Smooth muscle cell (in vitro differentiated cells): ENCODE results near the gene DYNC1LI1. TPM values are rescaled to one million over a fixed set of nuclear protein-coding genes. Genes with fewer than 3 reads are reported as not detected.

Experiments used
- DNase-seq: peaks from one replicate; lab custom pipeline; 2025; ENCODE audit not compliant: unreplicated experiment; lab: John Stamatoyannopoulos, UW
- H2AFZ ChIP-seq: fragments of 200-600 bp; sonication (generic); 2 replicates; pipeline ENCODE4 v1.6.0; 2016; ENCODE audit warnings: antibody characterized with exemption, low read depth, mild to moderate bottlenecking
- H3F3A ChIP-seq: fragments of 200-600 bp; sonication (generic); 2 replicates; pipeline ENCODE4 v1.6.0; 2017; ENCODE audit warnings: antibody characterized with exemption, low read depth
- H3K27ac ChIP-seq: fragments of 200-600 bp; sonication (generic); 2 replicates; pipeline ENCODE4 v1.5.1; 2016; ENCODE audit warnings: low read depth, mild to moderate bottlenecking
- H3K27me3 ChIP-seq: fragments of 200-600 bp; sonication (generic); 2 replicates; pipeline ENCODE4 v1.6.1; 2016; ENCODE audit warnings: low read depth, mild to moderate bottlenecking
- H3K36me3 ChIP-seq: fragments of 200-600 bp; sonication (generic); 2 replicates; pipeline ENCODE4 v1.5.1; 2016; ENCODE audit warnings: low read depth
- H3K4me1 ChIP-seq: fragments of 200-600 bp; sonication (generic); 2 replicates; pipeline ENCODE4 v1.5.1; 2016; ENCODE audit warnings: low read depth
- H3K4me2 ChIP-seq: fragments of 200-600 bp; sonication (generic); 2 replicates; pipeline ENCODE4 v1.6.0; 2016; ENCODE audit warnings: mild to moderate bottlenecking
- H3K4me3 ChIP-seq: fragments of 200-600 bp; sonication (generic); 2 replicates; pipeline ENCODE4 v1.5.1; 2016; ENCODE audit warnings: mild to moderate bottlenecking
- H3K79me2 ChIP-seq: fragments of 200-600 bp; sonication (generic); 2 replicates; pipeline ENCODE4 v1.6.0; 2016; ENCODE audit warnings: low read depth, mild to moderate bottlenecking
- H3K9ac ChIP-seq: fragments of 200-600 bp; sonication (generic); 2 replicates; pipeline ENCODE4 v1.6.0; 2016; ENCODE audit warnings: low read depth
- H3K9me3 ChIP-seq: fragments of 200-600 bp; sonication (generic); replicated peaks from 2 replicates; pipeline ENCODE4 v1.5.1; 2016; ENCODE audit warnings: low read depth
- H4K20me1 ChIP-seq: fragments of 200-600 bp; sonication (generic); 2 replicates; pipeline ENCODE4 v1.6.0; 2016; ENCODE audit warnings: low read depth
- WGBS: methylation state at CpG from one replicate; pipeline ENCODE4 v1.1.7; 2016; ENCODE audit warnings: low lambda C conversion rate; 5-methylcytosine and 5-hydroxymethylcytosine counted together
- polyA plus RNA-seq: library from polyadenylated mRNA; unstranded; fragments of >200 nt; fragmentation: Nextera tagmentation; extraction: Ambion mirVana; gene quantifications from 2 replicates; pipeline ENCODE4 v1.2.1, GENCODE V29; 2016
- total RNA-seq: library from RNA; depleted of rRNA; stranded (reverse); fragments of >200 nt; gene quantifications from 2 replicates; pipeline ENCODE4 v1.2.3, GENCODE V29; 2014
- TF ChIP-seq, protein P1 (sequence below): fragments of 200-600 bp; sonication (generic); IDR thresholded peaks from 2 replicates; pipeline ENCODE4 v1.5.1; 2017; ENCODE audit warnings: borderline replicate concordance, mild to moderate bottlenecking, antibody characterized with exemption; ENCODE audit not compliant: insufficient read depth, poor library complexity, severe bottlenecking

DYNC1LI1 gene
- total and polyA plus RNA-seq, 2 experiments from 2014 or later, result 31.0 to 72.6 TPM

DNA sequence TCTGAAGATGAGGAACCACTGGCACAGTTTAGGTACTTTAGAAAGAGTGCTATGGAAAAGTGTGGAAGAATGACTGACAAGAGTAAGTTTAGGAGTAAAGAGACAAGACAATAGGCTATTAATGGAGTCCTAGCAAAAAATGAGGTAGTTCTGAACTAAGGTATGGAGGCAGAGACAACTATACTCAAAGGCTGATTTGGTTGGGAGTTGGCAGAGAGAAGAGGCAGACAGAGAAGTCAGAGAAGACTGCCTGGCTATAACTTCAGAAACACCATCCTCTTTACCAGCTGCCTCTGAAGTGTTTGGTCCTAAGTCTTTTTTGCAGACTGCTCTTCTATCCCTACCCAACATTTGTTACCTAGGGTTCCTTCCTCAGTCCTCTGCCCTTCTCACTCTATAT, 19.2 kb downstream of the DYNC1LI1 start:
- TF ChIP-seq, protein P1, sequence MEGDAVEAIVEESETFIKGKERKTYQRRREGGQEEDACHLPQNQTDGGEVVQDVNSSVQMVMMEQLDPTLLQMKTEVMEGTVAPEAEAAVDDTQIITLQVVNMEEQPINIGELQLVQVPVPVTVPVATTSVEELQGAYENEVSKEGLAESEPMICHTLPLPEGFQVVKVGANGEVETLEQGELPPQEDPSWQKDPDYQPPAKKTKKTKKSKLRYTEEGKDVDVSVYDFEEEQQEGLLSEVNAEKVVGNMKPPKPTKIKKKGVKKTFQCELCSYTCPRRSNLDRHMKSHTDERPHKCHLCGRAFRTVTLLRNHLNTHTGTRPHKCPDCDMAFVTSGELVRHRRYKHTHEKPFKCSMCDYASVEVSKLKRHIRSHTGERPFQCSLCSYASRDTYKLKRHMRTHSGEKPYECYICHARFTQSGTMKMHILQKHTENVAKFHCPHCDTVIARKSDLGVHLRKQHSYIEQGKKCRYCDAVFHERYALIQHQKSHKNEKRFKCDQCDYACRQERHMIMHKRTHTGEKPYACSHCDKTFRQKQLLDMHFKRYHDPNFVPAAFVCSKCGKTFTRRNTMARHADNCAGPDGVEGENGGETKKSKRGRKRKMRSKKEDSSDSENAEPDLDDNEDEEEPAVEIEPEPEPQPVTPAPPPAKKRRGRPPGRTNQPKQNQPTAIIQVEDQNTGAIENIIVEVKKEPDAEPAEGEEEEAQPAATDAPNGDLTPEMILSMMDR, result no peak
- peaks cover 86% of the 10 kb centered on the region for H4K20me1 ChIP-seq
- H3K27ac ChIP-seq, result no peak overlapping the region
- H3K9ac ChIP-seq, result no peak overlapping the region
- no peak overlapping the region for H3K4me2 ChIP-seq
- H3K4me3 ChIP-seq, result no peak overlapping the region
- DNase-seq, result no peak
- H3K27me3 ChIP-seq, result no peaks in the 10 kb centered on the region
- H3K36me3 ChIP-seq, result no peaks in the 10 kb centered on the region
- no peaks in the 10 kb centered on the region for H3K4me1 ChIP-seq
- no peak overlapping the region for H2AFZ ChIP-seq
- H3K9me3 ChIP-seq, result no peaks in the 10 kb centered on the region
- H3F3A ChIP-seq, result no peaks in the 10 kb centered on the region
- peaks cover 88% of the 10 kb centered on the region for H3K79me2 ChIP-seq

DNA sequence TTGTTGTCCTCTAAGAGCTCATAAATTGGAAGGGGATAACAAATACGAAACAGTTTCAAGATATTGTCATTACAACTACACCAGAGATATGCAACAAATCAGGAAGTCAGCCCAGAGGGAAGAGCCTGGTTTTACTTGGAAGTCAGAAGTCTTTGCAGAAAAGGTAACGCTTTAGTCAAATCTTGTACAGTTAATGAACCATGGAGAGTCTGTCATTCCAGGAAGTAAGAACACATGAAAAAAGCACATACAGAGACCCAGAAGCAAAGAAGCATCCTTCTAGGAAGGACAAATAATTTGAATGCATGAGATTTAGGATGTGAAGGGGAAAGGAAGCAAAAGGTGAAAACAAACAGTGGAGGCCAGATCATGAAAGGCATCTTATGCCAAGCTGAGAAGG, 19.6 kb downstream of the DYNC1LI1 start:
- Histone ChIP-seq H3K9me3 (no peaks in the 10 kb centered on the region), H3K9ac (no peak overlapping the region), H3K4me1 (no peaks in the 10 kb centered on the region), H3K27me3 (no peaks in the 10 kb centered on the region), H4K20me1 (peaks cover 82% of the 10 kb centered on the region), H3K36me3 (no peaks in the 10 kb centered on the region), H2AFZ (no peak overlapping the region), H3F3A (no peaks in the 10 kb centered on the region), H3K27ac (no peak overlapping the region), H3K79me2 (peaks cover 86% of the 10 kb centered on the region), H3K4me3 (no peak overlapping the region), H3K4me2 (no peak overlapping the region)
- WGBS, result 94% methylated on average over 2 of the region's 2 CpGs
- TF ChIP-seq, protein P1, result no peak
- no peak for DNase-seq

DNA sequence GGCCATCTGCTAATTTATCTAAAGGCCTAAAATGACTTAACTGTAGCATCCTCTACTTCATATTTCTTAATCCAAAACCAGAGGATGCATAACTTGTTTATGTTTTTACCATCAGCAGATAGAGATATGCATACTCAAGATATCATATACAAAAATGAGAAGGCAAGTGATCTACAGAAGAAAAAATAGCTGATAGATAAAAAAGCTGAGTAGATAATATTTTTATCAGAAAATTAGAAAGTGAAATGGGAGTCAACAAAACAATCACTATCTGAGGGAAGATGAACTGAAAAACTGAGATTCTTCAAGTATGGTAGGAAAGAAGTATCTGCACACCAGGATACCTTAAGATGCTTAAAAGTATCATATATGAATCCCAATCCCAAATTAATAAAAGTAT, 25.4 kb downstream of the DYNC1LI1 start:
- no peaks in the 10 kb centered on the region for H3K36me3 ChIP-seq
- H3K27ac ChIP-seq, result no peak overlapping the region
- H4K20me1 ChIP-seq, result peaks cover 47% of the 10 kb centered on the region
- no peak overlapping the region for H2AFZ ChIP-seq
- DNase-seq, result no peak
- H3K79me2 ChIP-seq, result peaks cover 60% of the 10 kb centered on the region
- H3K9ac ChIP-seq, result no peak overlapping the region
- TF ChIP-seq, protein P1, result no peak
- no peaks in the 10 kb centered on the region for H3K4me1 ChIP-seq
- no peaks in the 10 kb centered on the region for H3K27me3 ChIP-seq
- H3K4me2 ChIP-seq, result no peak overlapping the region
- H3K4me3 ChIP-seq, result no peak overlapping the region
- no peaks in the 10 kb centered on the region for H3K9me3 ChIP-seq
- no peaks in the 10 kb centered on the region for H3F3A ChIP-seq

DNA sequence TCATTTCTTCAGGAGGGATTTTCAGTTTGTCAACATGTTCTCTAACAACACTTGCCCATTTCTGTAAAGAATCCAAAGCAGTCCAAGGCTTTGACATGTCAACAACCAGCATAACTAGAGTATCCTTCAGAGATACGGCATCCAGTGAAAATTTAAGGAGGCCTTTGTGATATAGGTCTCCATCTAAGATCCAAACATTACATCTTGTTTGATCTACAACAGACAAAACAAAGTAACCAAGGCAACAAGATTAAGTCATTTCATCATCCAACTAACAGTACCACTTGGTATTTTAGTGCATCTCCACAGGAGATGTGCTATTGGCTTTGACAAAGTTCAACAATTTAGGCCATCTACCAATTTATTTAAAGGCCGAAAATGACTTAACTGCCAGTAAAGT, 25.8 kb downstream of the DYNC1LI1 start:
- no peaks in the 10 kb centered on the region for H3F3A ChIP-seq
- peaks cover 44% of the 10 kb centered on the region for H4K20me1 ChIP-seq
- H3K9me3 ChIP-seq, result no peaks in the 10 kb centered on the region
- H3K4me1 ChIP-seq, result no peaks in the 10 kb centered on the region
- no peak overlapping the region for H3K27ac ChIP-seq
- TF ChIP-seq, protein P1, result no peak
- H3K4me3 ChIP-seq, result no peak overlapping the region
- DNase-seq, result no peak
- H3K79me2 ChIP-seq, result peaks cover 58% of the 10 kb centered on the region
- no peaks in the 10 kb centered on the region for H3K27me3 ChIP-seq
- 85% methylated on average over 2 of the region's 2 CpGs for WGBS
- no peak overlapping the region for H3K9ac ChIP-seq
- no peaks in the 10 kb centered on the region for H3K36me3 ChIP-seq
- H2AFZ ChIP-seq, result no peak overlapping the region
- H3K4me2 ChIP-seq, result no peak overlapping the region
